Liver (tissue), 9 donors: ENCODE data around the gene B4GALNT3. TPM values are rescaled to one million over a fixed set of nuclear protein-coding genes. Genes with fewer than 3 reads are reported as not detected.
A peak's percentile ranks its signal among the peaks of the same experiment; 100 is the strongest.

Experiments
- DNase-seq: peaks from one replicate; pipeline ENCODE4 v3.0.0-alpha.2; 2017; ENCODE audit warnings: low spot score
- H3K27ac ChIP-seq, 2 donors: one replicate each; pipeline ENCODE4 v1.7.0; 2013; ENCODE audit warnings: inconsistent platforms in 2 of 2, low read length in 2 of 2, control low read depth in 1 of 2, low read depth in 1 of 2, mild to moderate bottlenecking in 1 of 2
- H3K27me3 ChIP-seq, 4 donors: one replicate each; pipeline versions ENCODE4 v1.6.1 to v1.7.0; 2013; ENCODE audit warnings: low read length in 3 of 4, inconsistent platforms in 1 of 4, mild to moderate bottlenecking in 1 of 4, moderate library complexity in 1 of 4; ENCODE audit not compliant: control insufficient read depth in 4 of 4, insufficient read depth in 4 of 4
- H3K36me3 ChIP-seq, 4 donors: one replicate each; pipeline versions ENCODE4 v1.6.1 to v1.7.0; 2013; ENCODE audit warnings: low read length in 3 of 4, mild to moderate bottlenecking in 3 of 4, low read depth in 1 of 4, moderate library complexity in 1 of 4; ENCODE audit not compliant: control insufficient read depth in 4 of 4, insufficient read depth in 3 of 4
- H3K4me1 ChIP-seq, 4 donors: one replicate each; pipeline versions ENCODE4 v1.6.1 to v1.7.0; 2013; ENCODE audit warnings: low read length in 3 of 4, mild to moderate bottlenecking in 3 of 4, moderate library complexity in 1 of 4; ENCODE audit not compliant: control insufficient read depth in 4 of 4, insufficient read depth in 4 of 4
- H3K4me3 ChIP-seq, 3 donors: one replicate each; pipeline versions ENCODE4 v1.6.1 to v1.7.0; 2013; ENCODE audit warnings: low read length in 3 of 3, control low read depth in 1 of 3, low read depth in 1 of 3, mild to moderate bottlenecking in 1 of 3
- H3K9ac ChIP-seq, 2 donors: one replicate each; pipeline ENCODE4 v1.7.0; 2013; ENCODE audit warnings: low read length in 2 of 2, mild to moderate bottlenecking in 2 of 2, moderate library complexity in 2 of 2, control low read depth in 1 of 2, low read depth in 1 of 2
- H3K9me3 ChIP-seq, 4 donors: one replicate each; pipeline versions ENCODE4 v1.6.1 to v1.7.0; 2013; ENCODE audit warnings: low read length in 3 of 4; ENCODE audit not compliant: control insufficient read depth in 4 of 4
- ATF3 ChIP-seq: IDR thresholded peaks from 2 replicates; pipeline ENCODE4 v1.6.1; 2016; ENCODE audit warnings: antibody characterized with exemption
- CTCF ChIP-seq: fragments of 150-350 bp; IDR thresholded peaks from 2 replicates; pipeline ENCODE4 v1.5.1; 2017; ENCODE audit warnings: improper control_type of control experiment, low read depth, low read length; ENCODE audit not compliant: missing input control
- FOXA2 ChIP-seq: IDR thresholded peaks from 2 replicates; pipeline ENCODE4 v1.6.1; 2016; ENCODE audit warnings: antibody characterized with exemption
- GABPA ChIP-seq, 2 donors: IDR thresholded peaks in 1 of 2; conservative IDR thresholded peaks in 1 of 2; 2 replicates each; pipeline ENCODE4 v1.6.1; 2016; ENCODE audit warnings: antibody characterized with exemption in 2 of 2, mild to moderate bottlenecking in 1 of 2, moderate library complexity in 1 of 2
- HNF4A ChIP-seq, 2 donors: conservative IDR thresholded peaks; 2 replicates each; pipeline ENCODE4 v1.6.1; 2016; ENCODE audit warnings: antibody characterized with exemption in 2 of 2, mild to moderate bottlenecking in 2 of 2
- HNF4G ChIP-seq: IDR thresholded peaks from 2 replicates; pipeline ENCODE4 v1.6.1; 2016; ENCODE audit warnings: antibody characterized with exemption
- JUND ChIP-seq, 2 donors: IDR thresholded peaks; 2 replicates each; pipeline ENCODE4 v1.6.1; 2016; ENCODE audit warnings: antibody characterized with exemption in 2 of 2
- MAX ChIP-seq: IDR thresholded peaks from 2 replicates; pipeline ENCODE4 v1.6.1; 2016; ENCODE audit warnings: antibody characterized with exemption
- NR2F2 ChIP-seq: IDR thresholded peaks from 2 replicates; pipeline ENCODE4 v1.6.1; 2016; ENCODE audit warnings: antibody characterized with exemption
- RAD21 ChIP-seq, 2 donors: IDR thresholded peaks; 2 replicates each; pipeline ENCODE4 v1.6.1; 2016; ENCODE audit warnings: antibody characterized with exemption in 2 of 2, mild to moderate bottlenecking in 2 of 2
- REST ChIP-seq: IDR thresholded peaks from 2 replicates; pipeline ENCODE4 v1.6.1; 2016; ENCODE audit warnings: antibody characterized with exemption, mild to moderate bottlenecking
- RXRA ChIP-seq, 2 donors: IDR thresholded peaks; 2 replicates each; pipeline ENCODE4 v1.6.1; 2017 to 2018; ENCODE audit warnings: antibody characterized with exemption in 2 of 2, mild to moderate bottlenecking in 1 of 2
- SP1 ChIP-seq: IDR thresholded peaks from 2 replicates; pipeline ENCODE4 v1.6.1; 2018; ENCODE audit warnings: antibody characterized with exemption, mild to moderate bottlenecking
- TAF1 ChIP-seq: conservative IDR thresholded peaks from 2 replicates; pipeline ENCODE4 v1.6.1; 2016; ENCODE audit warnings: antibody characterized with exemption, mild to moderate bottlenecking
- YY1 ChIP-seq: IDR thresholded peaks from 2 replicates; pipeline ENCODE4 v1.6.1; 2016; ENCODE audit warnings: antibody characterized with exemption, mild to moderate bottlenecking
- WGBS: extraction: QIAGEN DNeasy Blood & Tissue Kit; methylation state at CpG from one replicate; pipeline ENCODE4 v1.1.7; 2013; 5-methylcytosine and 5-hydroxymethylcytosine counted together
- polyA plus RNA-seq, 2 donors: library from polyadenylated mRNA; stranded (reverse) in 1 of 2; unstranded in 1 of 2; fragments of 200-250 nt in 1 of 2; fragments of >200 nt in 1 of 2; fragmentation: Nextera tagmentation in 1 of 2; extraction: Ambion mirVana in 1 of 2; gene quantifications; one replicate each; pipeline versions ENCODE4 v1.2.1 to v1.2.3, GENCODE V29; 2013 to 2015
- total RNA-seq, 2 donors: library from RNA; depleted of rRNA; stranded (reverse); fragments of >200 nt; gene quantifications; one replicate each; pipeline ENCODE4 v1.2.3, GENCODE V29; 2014
- donor health status: healthy.
- donor health status: healthy.
- donor health status: healthy.
- donor health status: healthy.
- donor health status: healthy.

Gene B4GALNT3
- total and polyA plus RNA-seq, 4 donors = 0.09 to 0.25 (median 0.14) TPM; not detected in 1

GRCh38 chr12:586318-587071 lies 126.8 kb downstream of the B4GALNT3 start:
- WGBS = 89% methylated on average over 16 of the region's 16 CpGs
- H3K27ac ChIP-seq = peak overlapping the region in 1 of 2 donors; percentile 86
- H3K9me3 ChIP-seq = no peaks in the 10 kb centered on the region
- no peaks in the 10 kb centered on the region for H3K27me3 ChIP-seq
- TF ChIP-seq ATF3 = no peak
- TF ChIP-seq MAX = no peak
- TF ChIP-seq RAD21 (IDR thresholded peaks at IDR 0.05) = no peak
- TF ChIP-seq HNF4A (conservative IDR thresholded peaks at IDR 0.05) = no peak
- no peak for TF ChIP-seq FOXA2
- TF ChIP-seq JUND (IDR thresholded peaks at IDR 0.05) = no peak
- no peak for TF ChIP-seq GABPA (IDR thresholded peaks at IDR 0.05 in 1 of 2, conservative IDR thresholded peaks at IDR 0.05 in 1 of 2)
- TF ChIP-seq NR2F2 = no peak
- TF ChIP-seq TAF1 = no peak
- no peak for TF ChIP-seq REST
- H3K4me1 ChIP-seq = peaks cover 11 to 36% (median 27%) of the 10 kb centered on the region in 4 donors
- H3K36me3 ChIP-seq = no peaks in the 10 kb centered on the region
- DNase-seq = no peak
- H3K9ac ChIP-seq = no peak overlapping the region
- H3K4me3 ChIP-seq = no peak overlapping the region

- Histone ChIP-seq H3K4me3 (no peak overlapping the region), H3K27ac (no peak overlapping the region), H3K9me3 (no peaks in the 10 kb centered on the region), H3K9ac (no peak overlapping the region), H3K36me3 (no peaks in the 10 kb centered on the region), H3K4me1 (peaks cover 11 to 30% (median 23%) of the 10 kb centered on the region in 4 donors), H3K27me3 (no peaks in the 10 kb centered on the region)
- 81% methylated on average over 18 of the region's 18 CpGs for WGBS
- DNase-seq = no peak
- TF ChIP-seq SP1 = no peak
- no peak for TF ChIP-seq RXRA (IDR thresholded peaks at IDR 0.05)
- TF ChIP-seq HNF4G = no peak
- TF ChIP-seq YY1 = no peak
- no peak for TF ChIP-seq GABPA (IDR thresholded peaks at IDR 0.05 in 1 of 2, conservative IDR thresholded peaks at IDR 0.05 in 1 of 2)
- TF ChIP-seq ATF3 = no peak
- TF ChIP-seq CTCF = no peak
- TF ChIP-seq REST = no peak
- no peak for TF ChIP-seq FOXA2
- no peak for TF ChIP-seq HNF4A (conservative IDR thresholded peaks at IDR 0.05)
These were observed 127.6 kb downstream of the B4GALNT3 start for GRCh38 chr12:587132-588023.
